GM15510 (cell line): ENCODE results near the gene ANKRD11.

Experiments used
- POLR2A ChIP-seq: IDR thresholded peaks from 3 replicates; pipeline ENCODE4 v1.6.1; 2011; ENCODE audit warnings: borderline replicate concordance; ENCODE audit not compliant: insufficient read length; ENCODE audit errors: extremely low read depth

ANKRD11 gene

DNA sequence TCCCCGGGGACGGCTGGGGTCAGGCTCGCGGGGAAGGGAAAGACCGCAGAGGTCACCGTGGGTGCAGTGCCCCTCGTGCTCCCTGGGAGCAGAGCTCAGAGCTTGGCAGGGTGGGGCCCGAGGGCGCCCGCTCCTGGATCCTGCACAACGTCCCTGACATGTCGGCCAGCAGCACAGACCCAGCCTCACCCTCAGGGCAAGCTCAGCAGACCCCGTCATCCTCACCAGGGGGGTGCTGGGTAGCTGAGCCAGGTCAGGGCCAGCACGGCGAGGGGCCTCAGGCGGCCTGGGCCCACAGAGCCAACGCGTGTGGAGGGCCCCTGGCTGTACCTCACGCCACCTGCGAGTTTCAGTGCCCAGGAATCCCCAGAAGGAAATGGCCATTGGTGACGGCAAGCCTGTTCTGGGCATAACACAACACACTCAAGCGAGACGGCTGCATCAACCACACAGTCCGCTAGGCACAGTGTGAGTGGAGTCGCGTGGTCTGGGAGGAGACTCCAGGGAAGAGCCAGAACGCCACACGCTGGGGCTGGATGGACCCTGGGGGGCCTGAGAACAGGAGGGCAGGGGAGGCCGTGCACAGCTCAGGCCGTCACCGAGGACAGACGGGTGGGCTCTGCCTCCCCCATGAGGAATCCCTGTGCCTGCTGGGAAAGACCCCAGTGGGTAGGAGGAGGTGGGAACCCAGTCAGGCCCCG, 212.6 kb downstream of the ANKRD11 start:
- TF ChIP-seq POLR2A: no peak

DNA sequence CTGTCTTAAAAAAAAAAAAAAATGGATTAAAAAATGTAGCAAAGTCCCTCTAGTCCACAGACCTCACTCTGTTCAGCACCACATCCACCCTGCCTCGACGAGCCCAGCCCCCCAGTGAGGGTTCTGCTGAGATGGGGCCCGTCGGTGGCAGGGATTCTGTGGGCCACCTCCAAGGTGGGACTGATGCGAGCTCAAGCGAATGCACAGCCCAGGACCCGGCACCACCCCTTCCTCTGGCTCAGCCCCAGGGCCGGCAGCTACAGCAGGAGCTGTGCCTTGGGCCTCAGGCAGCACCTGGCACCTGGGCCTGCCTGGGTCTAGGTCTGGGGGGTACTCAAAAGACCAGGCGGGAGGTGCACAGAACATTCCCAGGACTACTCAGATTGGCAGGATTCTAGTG, 213.3 kb downstream of the ANKRD11 start:
- no peak for TF ChIP-seq POLR2A

- no peak for TF ChIP-seq POLR2A
Observed at GRCh38 chr16:89275837-89276720, 214.3 kb downstream of the ANKRD11 start.

- no peak for TF ChIP-seq POLR2A
Observed at GRCh38 chr16:89275284-89275584, 215.1 kb downstream of the ANKRD11 start.

DNA sequence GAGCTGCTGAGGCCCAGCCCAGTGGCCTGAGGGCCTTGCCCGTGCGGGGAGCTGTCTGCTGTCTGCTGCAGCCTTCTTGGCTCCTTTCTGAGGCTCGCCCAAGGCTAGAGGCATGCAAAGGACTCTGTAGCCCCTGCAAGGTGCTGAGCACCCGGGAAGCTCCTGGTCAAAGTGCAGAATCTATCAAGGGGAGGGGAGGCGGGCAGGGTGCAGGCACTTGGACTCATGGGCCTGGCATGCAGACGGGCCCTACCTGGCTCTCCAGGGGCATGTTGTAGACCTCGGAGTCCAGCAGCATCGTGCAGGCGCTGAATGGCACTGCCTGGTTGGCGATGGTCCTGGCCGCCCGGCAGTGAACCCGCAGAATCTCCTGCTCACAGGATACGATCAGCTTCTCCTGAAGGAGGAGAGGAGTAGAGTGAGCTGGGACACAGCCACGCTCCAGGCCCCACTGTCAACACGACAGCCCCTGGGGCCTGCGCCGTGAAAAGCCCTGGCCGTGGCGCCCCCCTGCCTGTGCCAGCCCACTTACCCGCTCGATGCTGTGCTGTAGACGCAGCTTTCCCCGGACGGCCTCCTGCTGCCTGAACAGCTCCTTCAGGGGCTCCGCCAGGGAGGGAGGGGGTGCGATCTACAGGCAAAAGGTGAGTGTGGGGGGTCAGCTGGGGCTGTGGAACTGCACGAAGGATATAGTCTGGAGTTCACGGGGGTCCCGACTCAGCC, 215.6 kb downstream of the ANKRD11 start:
- no peak for TF ChIP-seq POLR2A

- TF ChIP-seq POLR2A: no peak
Observed at GRCh38 chr16:89273741-89274472, 216.5 kb downstream of the ANKRD11 start.

- TF ChIP-seq POLR2A: no peak
Observed at GRCh38 chr16:89272631-89273030, 217.7 kb downstream of the ANKRD11 start.

- TF ChIP-seq POLR2A: no peak
Observed at GRCh38 chr16:89270666-89271345, 219.6 kb downstream of the ANKRD11 start.

DNA sequence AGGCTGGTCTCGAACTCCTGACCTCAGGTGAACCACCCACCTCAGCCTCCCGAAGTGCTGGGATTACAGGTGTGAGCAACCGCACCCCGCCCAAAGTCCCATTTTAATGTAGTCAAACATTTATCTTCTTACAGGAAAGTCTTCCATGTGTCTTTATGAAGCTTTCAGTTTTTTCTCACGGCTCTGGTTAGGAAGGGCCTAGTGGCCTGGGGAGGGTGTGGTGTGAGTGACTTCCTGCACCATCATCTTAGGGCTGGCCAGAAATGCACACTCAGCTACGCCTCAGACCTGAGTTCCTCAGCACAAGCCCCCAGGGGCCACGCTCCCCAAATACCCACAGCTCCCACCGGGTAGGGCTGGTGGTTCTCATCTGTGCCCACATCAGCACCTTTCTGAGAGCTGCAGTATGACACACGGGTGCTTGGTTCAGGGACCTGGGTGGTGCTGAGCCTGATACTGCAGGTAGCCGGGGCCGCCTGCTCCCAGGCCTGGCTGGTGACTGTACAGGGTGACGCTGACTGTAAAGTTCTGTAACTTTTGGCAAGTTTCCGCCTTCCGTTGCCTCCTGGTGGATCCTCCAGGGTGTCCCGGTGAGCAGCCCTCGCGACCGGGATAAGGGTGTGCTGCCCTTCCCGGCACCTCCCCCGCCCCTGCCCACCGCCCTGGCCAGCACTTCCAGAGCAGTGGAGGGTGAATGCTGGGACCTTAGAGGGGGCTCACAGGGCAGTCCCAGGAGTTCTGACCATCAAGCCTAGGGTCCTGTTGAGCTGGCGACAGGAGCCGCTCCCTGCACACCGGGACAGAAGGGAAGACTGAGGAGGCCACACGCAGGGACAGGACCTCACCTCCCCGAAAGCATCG, 220.3 kb downstream of the ANKRD11 start:
- TF ChIP-seq POLR2A: no peak

GRCh38 chr16:89268987-89269735, 221.2 kb downstream of the ANKRD11 start:
- TF ChIP-seq POLR2A: no peak

GRCh38 chr16:89268585-89268984, 221.8 kb downstream of the ANKRD11 start:
- TF ChIP-seq POLR2A: no peak

- TF ChIP-seq POLR2A: no peak
Observed at GRCh38 chr16:89266521-89267134, 223.7 kb downstream of the ANKRD11 start.
